HuH-7 (cell line): ENCODE data around the gene ESRRB.

ENCODE experiments used
- DNase-seq: peaks from one replicate; pipeline ENCODE4 v3.0.0; 2011; ENCODE audit warnings: low spot score

ESRRB gene

DNA sequence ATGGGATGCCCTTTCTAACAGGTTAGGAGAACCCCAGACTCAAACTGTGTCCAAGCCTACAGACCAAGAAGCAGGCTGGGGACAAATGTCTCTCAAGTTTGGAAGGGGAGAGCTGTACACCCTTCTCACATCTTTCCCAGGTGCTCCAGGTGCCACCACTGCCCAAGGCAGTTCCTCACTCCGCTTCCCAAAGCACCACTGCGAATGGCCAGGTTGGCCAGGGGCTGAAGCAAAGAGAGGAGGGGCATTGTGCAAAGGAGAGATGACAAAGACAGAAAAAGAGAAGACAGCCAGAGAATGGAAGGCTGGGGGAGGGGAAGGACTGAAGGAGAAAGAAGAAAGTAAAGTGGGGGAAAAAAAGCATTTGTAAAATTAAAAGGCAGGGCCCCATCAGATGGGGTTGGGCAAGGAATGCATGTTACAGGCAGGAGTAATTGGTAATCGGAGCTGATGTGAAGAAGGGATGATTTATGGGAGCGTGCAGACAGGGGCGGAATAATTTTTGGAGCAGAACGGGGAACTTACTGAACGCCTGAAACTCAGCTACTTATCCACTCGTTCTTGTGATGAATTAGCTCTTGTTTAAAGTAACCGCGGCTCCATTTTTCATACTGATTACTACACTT lies 165.8 kb downstream of the ESRRB start:
- no peak for DNase-seq

DNA sequence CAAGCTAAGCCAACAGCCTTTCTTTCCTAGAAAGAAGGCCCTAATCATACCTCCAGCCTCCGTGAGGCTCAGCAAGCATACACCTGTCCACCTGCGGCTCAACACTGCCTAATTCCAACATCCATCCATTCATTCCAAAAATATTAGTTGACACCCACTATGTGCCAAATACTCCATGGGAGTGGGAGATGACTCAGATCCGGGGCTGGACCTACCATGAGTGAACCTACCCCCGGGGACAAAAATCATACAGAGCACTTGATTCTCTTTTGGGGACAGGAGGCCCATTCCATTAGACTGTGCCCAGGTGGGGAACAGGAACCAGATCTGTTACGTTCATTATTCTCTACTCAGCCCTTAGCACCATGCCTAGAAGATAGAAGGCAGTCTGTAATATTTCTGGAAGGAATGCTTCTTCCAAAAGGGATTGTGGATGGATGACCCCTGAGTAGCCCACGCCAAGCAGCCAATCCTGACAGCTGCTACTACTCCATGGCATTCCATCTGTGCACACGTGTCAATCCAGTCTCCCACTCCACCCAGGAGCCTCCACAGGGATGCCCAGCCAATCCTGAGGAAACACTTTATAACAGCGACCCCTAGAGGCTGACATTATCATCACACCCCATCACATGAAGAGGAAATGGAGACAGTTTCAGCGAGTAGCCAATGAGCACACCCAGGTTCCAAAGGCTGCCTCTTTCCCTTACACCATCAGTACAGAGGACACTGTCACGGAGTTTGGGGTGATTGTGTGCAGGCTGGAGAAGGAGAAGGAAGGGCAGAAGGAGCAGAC lies 170.7 kb downstream of the ESRRB start:
- DNase-seq, result peak; percentile 60

DNA sequence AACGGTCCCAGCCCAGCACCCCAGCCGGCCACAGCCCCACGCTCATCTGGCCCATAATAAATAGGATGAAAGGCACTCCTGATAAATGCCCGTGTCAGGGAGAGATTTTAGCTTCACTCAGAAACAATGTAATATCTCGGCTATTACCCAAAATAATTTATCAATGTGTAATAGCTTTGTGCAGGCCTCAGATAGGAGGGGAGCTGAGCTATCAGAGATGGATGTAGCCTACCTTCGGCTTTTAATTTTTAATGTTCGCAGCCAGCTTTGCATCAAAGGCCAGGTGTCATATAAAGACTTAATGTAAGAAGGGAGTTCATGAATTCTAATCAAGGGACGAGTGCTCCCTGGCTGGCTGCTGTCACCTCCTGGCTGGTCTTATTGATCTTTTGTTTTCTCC lies 171.9 kb downstream of the ESRRB start:
- DNase-seq, result no peak

DNA sequence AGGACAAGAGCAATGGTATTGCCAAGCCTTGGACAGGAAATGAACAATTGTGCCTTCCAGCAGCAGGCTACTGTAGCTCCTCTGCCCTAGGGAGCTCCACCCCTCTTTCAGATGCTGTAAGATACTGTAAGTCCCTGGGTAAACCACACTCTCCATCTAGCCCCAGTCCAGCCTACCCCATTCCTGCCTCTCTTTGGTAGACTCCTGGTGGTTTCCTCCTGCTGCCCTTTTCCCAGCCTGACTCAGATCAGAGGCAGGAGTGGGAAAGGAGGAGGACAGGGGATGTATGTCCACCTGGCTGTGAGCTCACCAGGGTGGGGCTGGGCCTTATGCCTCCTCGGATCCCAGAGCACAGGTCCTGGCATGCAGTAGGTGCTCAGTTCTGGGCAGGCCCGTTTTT lies 174.6 kb downstream of the ESRRB start:
- DNase-seq, result no peak

DNA sequence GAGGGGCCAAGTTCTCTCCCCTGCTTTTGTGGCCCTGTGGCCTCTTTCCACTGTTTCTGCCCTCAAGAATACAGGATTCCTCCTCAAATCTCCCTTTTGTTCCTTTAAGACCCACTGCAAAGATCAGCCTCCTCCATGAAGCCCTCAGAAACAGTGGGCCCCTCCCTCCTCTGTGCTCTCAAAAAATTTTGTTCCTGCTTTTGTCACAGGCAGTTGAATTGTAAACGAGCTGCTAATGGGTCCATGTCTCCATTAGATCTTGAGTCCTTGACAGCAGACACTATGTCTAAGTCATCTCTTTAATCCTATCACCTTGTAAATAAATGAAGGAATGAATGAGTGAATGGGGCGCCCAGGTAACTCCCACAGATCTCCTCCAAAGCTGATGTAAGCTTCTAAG lies 175.2 kb downstream of the ESRRB start:
- DNase-seq, result no peak
